Measurements from ENCODE around the gene MOB3B. TPM values are rescaled to one million over a fixed set of nuclear protein-coding genes. Genes with fewer than 3 reads are reported as not detected.
A peak's percentile ranks its signal among the peaks of the same experiment; 100 is the strongest.

MOB3B gene
- polyA plus RNA-seq, 2 of the 4 experiments (the other 2 are of a cell fraction): 6.0 to 6.4 TPM

DNA sequence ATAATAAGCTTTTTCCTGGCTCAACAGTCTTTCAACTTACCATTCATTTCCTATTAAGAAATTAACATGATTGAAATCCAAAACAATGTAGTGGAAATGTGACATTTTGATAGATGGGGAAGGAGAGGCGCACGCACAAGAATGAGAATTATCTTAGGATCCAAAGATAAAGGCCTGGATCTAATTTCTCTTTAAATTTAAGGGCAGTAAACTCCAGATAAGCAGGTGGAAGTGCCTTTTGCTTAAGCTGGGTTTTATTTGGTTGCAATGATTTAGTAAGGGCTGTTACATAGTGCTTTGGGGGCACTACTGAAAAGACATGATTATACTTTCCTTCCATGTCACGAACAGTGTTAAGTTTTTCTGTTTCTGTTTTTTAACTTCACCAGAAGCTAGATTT is 250.0 kb downstream of the MOB3B start (continued):
- TF ChIP-seq, protein P1, sequence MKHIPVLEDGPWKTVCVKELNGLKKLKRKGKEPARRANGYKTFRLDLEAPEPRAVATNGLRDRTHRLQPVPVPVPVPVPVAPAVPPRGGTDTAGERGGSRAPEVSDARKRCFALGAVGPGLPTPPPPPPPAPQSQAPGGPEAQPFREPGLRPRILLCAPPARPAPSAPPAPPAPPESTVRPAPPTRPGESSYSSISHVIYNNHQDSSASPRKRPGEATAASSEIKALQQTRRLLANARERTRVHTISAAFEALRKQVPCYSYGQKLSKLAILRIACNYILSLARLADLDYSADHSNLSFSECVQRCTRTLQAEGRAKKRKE (CRISPR knock-in tag; IDR thresholded peaks at IDR 0.05; ENCODE audit: low read depth): no peak
- no peak for TF ChIP-seq KDM1A (IDR thresholded peaks at IDR 0.05; ENCODE audit: low read depth)

DNA sequence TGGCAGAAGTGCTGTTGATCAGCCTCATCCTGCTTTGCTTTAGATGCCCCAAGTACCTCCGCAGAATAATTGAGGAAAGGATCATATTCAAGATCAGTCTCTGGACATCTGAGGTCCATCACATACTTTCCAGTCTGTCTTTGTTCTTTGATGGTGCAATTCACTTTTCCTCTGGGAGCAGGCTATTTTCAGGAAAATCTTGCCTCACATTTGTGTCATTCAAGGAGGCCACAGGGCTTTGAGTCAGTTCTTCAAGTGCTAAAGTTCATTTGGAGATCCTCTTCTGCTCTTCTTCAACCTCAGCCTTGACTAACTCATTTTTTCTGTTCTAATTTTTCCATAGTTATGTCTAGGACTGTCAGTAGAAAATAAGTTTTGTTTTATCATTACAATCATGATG is 251.2 kb downstream of the MOB3B start:
- TF ChIP-seq GATA3 (IDR thresholded peaks at IDR 0.05; ENCODE audit: borderline replicate concordance) (no peak), POLR2A (IDR thresholded peaks at IDR 0.05; ENCODE audit: low read length) (no peak), ESRRA (IDR thresholded peaks at IDR 0.05; ENCODE audit: borderline replicate concordance, low read length) (no peak), TFCP2L1 (CRISPR knock-in tag; IDR thresholded peaks at IDR 0.05) (no peak), RCOR1 (IDR thresholded peaks at IDR 0.05; ENCODE audit: low read depth, low read length) (no peak), HOXB5 (CRISPR knock-in tag; IDR thresholded peaks at IDR 0.05) (no peak)
- TF ChIP-seq, protein P2, sequence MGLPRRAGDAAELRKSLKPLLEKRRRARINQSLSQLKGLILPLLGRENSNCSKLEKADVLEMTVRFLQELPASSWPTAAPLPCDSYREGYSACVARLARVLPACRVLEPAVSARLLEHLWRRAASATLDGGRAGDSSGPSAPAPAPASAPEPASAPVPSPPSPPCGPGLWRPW (IDR thresholded peaks at IDR 0.05): no peak
- TF ChIP-seq, protein P3, sequence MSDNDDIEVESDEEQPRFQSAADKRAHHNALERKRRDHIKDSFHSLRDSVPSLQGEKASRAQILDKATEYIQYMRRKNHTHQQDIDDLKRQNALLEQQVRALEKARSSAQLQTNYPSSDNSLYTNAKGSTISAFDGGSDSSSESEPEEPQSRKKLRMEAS (IDR thresholded peaks at IDR 0.05): no peak
- CTCF ChIA-PET: interaction anchor here (0.7 to 1.1 kb wide), 3 partner anchors 15 to 242 kb away, joined by 3 to 6 read pairs (median 3); no protein-coding TSS in a partner anchor
- FAIRE-seq: peak; percentile 18
- DNase-seq (ENCODE audit: low read depth in 1 of 2, low spot score in 1 of 2): no peak
- POLR2A ChIA-PET: no interaction called here
- Histone ChIP-seq H3K27ac (no peak overlapping the region), H3K4me1 (no peaks in the 10 kb centered on the region), H3K9me3 (no peaks in the 10 kb centered on the region), H3K4me3 (no peak overlapping the region), H3K4me2 (no peak overlapping the region)
- WGBS (ENCODE audit: missing lambda C conversion rate): 10% methylated on average over 1 of the region's 1 CpG
- no peak for ATAC-seq

DNA sequence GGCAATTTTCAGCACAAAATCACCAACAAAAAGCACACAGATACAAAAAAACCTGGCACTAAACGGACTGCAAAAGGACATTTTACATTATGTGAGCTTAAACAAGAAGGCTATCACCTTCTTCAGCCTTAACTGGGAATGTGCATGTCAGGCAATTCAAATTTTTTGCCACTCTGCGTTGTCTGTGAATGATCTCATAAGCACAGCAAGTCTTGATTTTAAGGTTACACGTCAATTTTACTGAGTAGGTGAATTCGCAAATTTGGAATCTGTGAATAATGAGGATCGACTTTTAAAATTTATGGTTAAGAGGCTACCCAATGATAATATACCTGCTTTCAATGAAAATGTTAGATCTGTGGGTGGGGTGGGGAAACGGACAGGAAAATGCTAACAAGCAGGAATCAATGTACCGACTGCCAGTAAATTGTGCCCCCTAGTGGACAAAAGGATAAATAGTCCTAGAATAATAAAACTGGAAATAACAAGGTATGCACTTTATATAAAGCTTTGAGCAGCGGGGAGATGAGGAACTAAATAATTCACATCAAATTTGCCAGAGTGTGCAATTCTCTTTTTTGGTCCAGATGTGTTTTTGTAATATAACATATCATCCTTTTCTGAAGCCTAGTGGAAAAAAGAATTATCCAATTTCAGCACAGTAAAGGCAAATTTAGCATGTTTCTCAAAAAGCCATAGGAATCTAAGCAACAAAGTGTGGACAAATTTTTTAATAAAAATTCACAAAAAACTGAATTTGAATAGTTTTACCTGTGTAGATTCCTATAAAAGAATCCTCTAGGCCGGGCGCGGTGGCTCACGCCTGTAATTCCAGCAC is 253.2 kb downstream of the MOB3B start:
- no peaks in the 10 kb centered on the region for H3K4me1 ChIP-seq
- H3K4me3 ChIP-seq: peak overlapping the region; percentile 27; the same call in 1 of the 3 replicates
- WGBS (ENCODE audit: missing lambda C conversion rate): 30% methylated on average over 12 of the region's 12 CpGs
- ChIA-PET CTCF (interaction anchor here (0.6 to 4.1 kb wide), 28 partner anchors 9 to 396 kb away, joined by 3 to 40 read pairs (median 3); no protein-coding TSS in a partner anchor), POLR2A (no interaction called here)
- no peaks in the 10 kb centered on the region for H3K9me3 ChIP-seq
- ATAC-seq (peak; percentile 82 to 89), DNase-seq (ENCODE audit: low read depth in 1 of 2, low spot score in 1 of 2) (peak; percentile 34 to 61), FAIRE-seq (peak; percentile 94)
- no peak overlapping the region for H3K27ac ChIP-seq
- peak overlapping the region; percentile 73 for H3K4me2 ChIP-seq
- peak; percentile 73 for TF ChIP-seq SMC3 (IDR thresholded peaks at IDR 0.05)
- TF ChIP-seq, protein P4, sequence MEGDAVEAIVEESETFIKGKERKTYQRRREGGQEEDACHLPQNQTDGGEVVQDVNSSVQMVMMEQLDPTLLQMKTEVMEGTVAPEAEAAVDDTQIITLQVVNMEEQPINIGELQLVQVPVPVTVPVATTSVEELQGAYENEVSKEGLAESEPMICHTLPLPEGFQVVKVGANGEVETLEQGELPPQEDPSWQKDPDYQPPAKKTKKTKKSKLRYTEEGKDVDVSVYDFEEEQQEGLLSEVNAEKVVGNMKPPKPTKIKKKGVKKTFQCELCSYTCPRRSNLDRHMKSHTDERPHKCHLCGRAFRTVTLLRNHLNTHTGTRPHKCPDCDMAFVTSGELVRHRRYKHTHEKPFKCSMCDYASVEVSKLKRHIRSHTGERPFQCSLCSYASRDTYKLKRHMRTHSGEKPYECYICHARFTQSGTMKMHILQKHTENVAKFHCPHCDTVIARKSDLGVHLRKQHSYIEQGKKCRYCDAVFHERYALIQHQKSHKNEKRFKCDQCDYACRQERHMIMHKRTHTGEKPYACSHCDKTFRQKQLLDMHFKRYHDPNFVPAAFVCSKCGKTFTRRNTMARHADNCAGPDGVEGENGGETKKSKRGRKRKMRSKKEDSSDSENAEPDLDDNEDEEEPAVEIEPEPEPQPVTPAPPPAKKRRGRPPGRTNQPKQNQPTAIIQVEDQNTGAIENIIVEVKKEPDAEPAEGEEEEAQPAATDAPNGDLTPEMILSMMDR (IDR thresholded peaks at IDR 0.05): peak; percentile 89
- no peak for TF ChIP-seq HEYL (CRISPR knock-in tag; IDR thresholded peaks at IDR 0.05)
- TF ChIP-seq FOSL2 (IDR thresholded peaks at IDR 0.05): no peak
- TF ChIP-seq FOSL2 (CRISPR knock-in tag; IDR thresholded peaks at IDR 0.05): no peak
- no peak for TF ChIP-seq NR3C1 (IDR thresholded peaks at IDR 0.05)
- TF ChIP-seq MAFK (IDR thresholded peaks at IDR 0.05; ENCODE audit: partially characterized antibody): peak; percentile 60
- peak; percentile 80 to 83 for TF ChIP-seq RAD21 (conservative IDR thresholded peaks at IDR 0.05 in 1 of 2, IDR thresholded peaks at IDR 0.05 in 1 of 2)
- peak; percentile 12 for TF ChIP-seq ZFP36 (IDR thresholded peaks at IDR 0.05; ENCODE audit: borderline replicate concordance, partially characterized antibody)

Other genes starting within 250 kb of the MOB3B start
- gene EQTN, start 232.7 kb downstream of the MOB3B start, polyA plus RNA-seq (2011; rRNA removed): not detected in 2 replicates
- 0.11 TPM in 1 of 3 replicates, not detected in the others for gene EQTN, start 232.7 kb downstream of the MOB3B start, polyA plus RNA-seq (2017; fragmentation: RNase III; extraction: RNeasy Plus Mini Kit Qiagen cat#74134 plus additional on column Dnase treatment)
- gene IFNK, start 5.5 kb downstream of the MOB3B start, polyA plus RNA-seq (2011; rRNA removed): not detected in 2 replicates
- not detected in 3 replicates for gene IFNK, start 5.5 kb downstream of the MOB3B start, polyA plus RNA-seq (2017; fragmentation: RNase III; extraction: RNeasy Plus Mini Kit Qiagen cat#74134 plus additional on column Dnase treatment)
- gene C9orf72, start 43.7 kb upstream of the MOB3B start, polyA plus RNA-seq (2011; rRNA removed): 10.7 and 16.4 TPM in 2 replicates
- 3.0 to 4.1 TPM (median 4.0 TPM) in 3 replicates for gene C9orf72, start 43.7 kb upstream of the MOB3B start, polyA plus RNA-seq (2017; fragmentation: RNase III; extraction: RNeasy Plus Mini Kit Qiagen cat#74134 plus additional on column Dnase treatment)